Gastroesophageal sphincter (tissue), 4 donors: ENCODE measurements around the gene CD96. TPM values are rescaled to one million over a fixed set of nuclear protein-coding genes. Genes with fewer than 3 reads are reported as not detected.
"Not testable (repeated sequence)": the region's sequence is repeated elsewhere in the genome, so short reads cannot be mapped to it uniquely, and the experiment has no call there.

Experiments
- ATAC-seq: fragments of 150-250 bp; one replicate; pipeline ENCODE4 v1.9.1; 2016; ENCODE audit warnings: mild to moderate bottlenecking, moderate library complexity
- H3K27ac ChIP-seq, 4 donors: fragments of 200-600 bp; sonication (generic) in 3 of 4; 1 replicate in 3 of 4; 2 replicates in 1 of 4; pipeline ENCODE4 v1.5.1; 2016 to 2019
- H3K27me3 ChIP-seq: fragments of 200-600 bp; sonication (generic); one replicate; pipeline ENCODE4 v1.5.1; 2019
- H3K36me3 ChIP-seq, 2 donors: fragments of 200-600 bp; sonication (generic); one replicate each; pipeline ENCODE4 v1.5.1; 2019; ENCODE audit warnings: control low read depth in 1 of 2
- H3K4me1 ChIP-seq, 3 donors: fragments of 200-600 bp; sonication (generic); 1 replicate in 2 of 3; 2 replicates in 1 of 3; pipeline ENCODE4 v1.5.1; 2016 to 2019; ENCODE audit warnings: control low read depth in 2 of 3
- H3K4me3 ChIP-seq, 2 donors: fragments of 200-600 bp; sonication (generic); one replicate each; pipeline ENCODE4 v1.5.1; 2019; ENCODE audit warnings: mild to moderate bottlenecking in 1 of 2, moderate library complexity in 1 of 2
- H3K9me3 ChIP-seq, 3 donors: fragments of 200-600 bp; sonication (generic); one replicate each; pipeline ENCODE4 v1.5.1; 2017 to 2019; ENCODE audit warnings: control low read depth in 2 of 3
- CTCF ChIP-seq, 4 experiments: fragments of 200-600 bp in 2 of 4; fragments of 450-650 bp in 2 of 4; sonication (generic) in 1 of 4; IDR thresholded peaks; one replicate each; pipeline ENCODE4 v1.5.1; 2017 to 2019; ENCODE audit warnings: antibody characterized with exemption in 4 of 4, mild to moderate bottlenecking in 2 of 4, moderate library complexity in 2 of 4
- EP300 ChIP-seq: sonication (generic); formaldehyde crosslinking; IDR thresholded peaks from one replicate; pipeline ENCODE4 v1.6.1; 2017; ENCODE audit warnings: antibody characterized with exemption, mild to moderate bottlenecking
- POLR2A ChIP-seq, 2 donors: fragments of 450-650 bp; IDR thresholded peaks; one replicate each; pipeline ENCODE4 v1.6.1; 2017; ENCODE audit warnings: antibody characterized with exemption in 2 of 2, mild to moderate bottlenecking in 2 of 2, moderate library complexity in 1 of 2
- POLR2AphosphoS5 ChIP-seq: sonication (generic); formaldehyde crosslinking; IDR thresholded peaks from one replicate; pipeline ENCODE4 v1.6.1; 2017; ENCODE audit warnings: antibody characterized with exemption
- WGBS, 2 donors: methylation state at CpG; one replicate each; pipeline ENCODE4 v1.1.5; 2018; ENCODE audit warnings: low coverage in 1 of 2; 5-methylcytosine and 5-hydroxymethylcytosine counted together
- total RNA-seq, 4 donors: library from RNA; depleted of rRNA; stranded (reverse); fragments of >200 nt; gene quantifications; one replicate each; pipeline ENCODE4 v1.1.0, GENCODE V29; 2016

Gene CD96
- total RNA-seq, 4 donors from 2014 or later = 0.19 to 1.2 (median 1.0) TPM

GRCh38 chr3:111506435-111506834 lies 35.6 kb upstream of the CD96 start:
- ATAC-seq = no peak
- no peak for TF ChIP-seq CTCF (IDR thresholded peaks at IDR 0.05)
- no peak for TF ChIP-seq POLR2AphosphoS5
- TF ChIP-seq EP300 = no peak
- TF ChIP-seq POLR2A (IDR thresholded peaks at IDR 0.05) = no peak
- Histone ChIP-seq H3K36me3 (no peaks in the 10 kb centered on the region), H3K27ac (no peak overlapping the region), H3K9me3 (peaks cover 0 to 6% (median 0%) of the 10 kb centered on the region in 3 donors), H3K4me3 (no peak overlapping the region), H3K27me3 (no peaks in the 10 kb centered on the region), H3K4me1 (no peaks in the 10 kb centered on the region)
- 83 to 100% methylated on average over 1 of the region's 1 CpG for WGBS, 2 donors

GRCh38 chr3:111509308-111509707 lies 32.7 kb upstream of the CD96 start:
- Histone ChIP-seq H3K36me3 (no peaks in the 10 kb centered on the region), H3K27me3 (no peaks in the 10 kb centered on the region), H3K4me1 (no peaks in the 10 kb centered on the region), H3K4me3 (no peak overlapping the region), H3K27ac (no peak overlapping the region), H3K9me3 (no peaks in the 10 kb centered on the region)
- TF ChIP-seq EP300 (no peak), CTCF (IDR thresholded peaks at IDR 0.05) (no peak), POLR2AphosphoS5 (no peak), POLR2A (IDR thresholded peaks at IDR 0.05) (no peak)
- WGBS, 2 donors = 92 to 97% methylated on average over 3 of the region's 4 CpGs
- ATAC-seq = no peak

GRCh38 chr3:111517801-111518200 lies 24.2 kb upstream of the CD96 start:
- WGBS, 2 donors = 69 to 82% methylated on average over 2 to 4 of the region's 4 CpGs
- Histone ChIP-seq H3K4me3 (no peak overlapping the region), H3K36me3 (no peaks in the 10 kb centered on the region), H3K27ac (no peak overlapping the region), H3K9me3 (no peaks in the 10 kb centered on the region), H3K27me3 (no peaks in the 10 kb centered on the region), H3K4me1 (no peaks in the 10 kb centered on the region)
- no peak for ATAC-seq
- TF ChIP-seq EP300 (no peak), POLR2AphosphoS5 (no peak), POLR2A (IDR thresholded peaks at IDR 0.05) (no peak), CTCF (IDR thresholded peaks at IDR 0.05) (no peak)

GRCh38 chr3:111519178-111519855 lies 22.7 kb upstream of the CD96 start:
- no peak for TF ChIP-seq POLR2A (IDR thresholded peaks at IDR 0.05)
- no peak for TF ChIP-seq EP300
- no peak for TF ChIP-seq POLR2AphosphoS5
- no peak for TF ChIP-seq CTCF (IDR thresholded peaks at IDR 0.05)
- WGBS, 2 donors = 60 to 73% methylated on average over 4 to 6 of the region's 6 CpGs
- no peak for ATAC-seq

GRCh38 chr3:111521891-111522290 lies 20.1 kb upstream of the CD96 start:
- WGBS, 2 donors = 33 to 60% methylated on average over 1 to 3 of the region's 3 CpGs
- ATAC-seq = no peak

More at GRCh38 chr3:111519178-111519855, 22.7 kb upstream of the CD96 start:
- Histone ChIP-seq H3K27ac (no peak overlapping the region), H3K27me3 (no peaks in the 10 kb centered on the region), H3K4me3 (no peak overlapping the region), H3K9me3 (no peaks in the 10 kb centered on the region), H3K36me3 (no peaks in the 10 kb centered on the region), H3K4me1 (no peaks in the 10 kb centered on the region)

GRCh38 chr3:111524486-111524885 lies 17.5 kb upstream of the CD96 start:
- H3K4me1 ChIP-seq, ATAC-seq, H3K9me3 ChIP-seq, H3K27me3 ChIP-seq, H3K27ac ChIP-seq, H3K4me3 ChIP-seq, H3K36me3 ChIP-seq: not testable (repeated sequence)
- WGBS, 2 donors = 100% methylated on average over 1 of the region's 1 CpG

More at GRCh38 chr3:111521891-111522290, 20.1 kb upstream of the CD96 start:
- no peaks in the 10 kb centered on the region for H3K36me3 ChIP-seq
- no peaks in the 10 kb centered on the region for H3K27me3 ChIP-seq
- no peaks in the 10 kb centered on the region for H3K4me1 ChIP-seq
- H3K4me3 ChIP-seq = no peak overlapping the region
- no peak overlapping the region for H3K27ac ChIP-seq
- H3K9me3 ChIP-seq = no peaks in the 10 kb centered on the region
- TF ChIP-seq POLR2A (IDR thresholded peaks at IDR 0.05) = no peak
- TF ChIP-seq POLR2AphosphoS5 = no peak
- TF ChIP-seq EP300 = no peak
- no peak for TF ChIP-seq CTCF (IDR thresholded peaks at IDR 0.05)
